ENCODE data around the gene EFNA4.

Gene EFNA4

DNA sequence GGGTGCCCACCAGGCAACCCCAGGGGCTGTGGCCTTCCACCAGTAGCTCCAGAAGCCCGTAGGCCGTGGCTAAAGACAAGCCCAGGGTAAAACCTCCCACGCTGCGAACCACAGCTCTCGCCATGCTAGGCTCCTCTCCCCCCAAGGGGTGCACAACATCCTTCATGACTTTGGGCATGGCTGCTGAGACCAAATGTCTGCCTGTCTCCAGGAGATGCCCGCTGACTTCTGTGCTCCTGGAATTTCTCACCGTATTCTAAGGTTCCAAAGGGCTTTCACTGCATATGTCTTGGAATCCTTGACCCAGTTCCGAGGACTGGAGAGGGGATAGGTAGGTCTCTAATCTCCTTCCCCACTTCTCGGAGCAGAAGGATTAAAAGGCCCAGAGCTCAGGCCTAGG is 30.0 kb upstream of the EFNA4 start, which contains the start of the genes DCST1 and DCST2:
Gene DCST1 (plus strand): TSS at position 301 of the 400 bp plus-strand sequence. CDS start 213 bp downstream, outside the sequence.
Gene DCST2 (minus strand): TSS at position 258 of the 400 bp plus-strand sequence. CDS start 80 bp downstream, at position 178.
- no peak for DNase-seq (ENCODE audit: low read depth in 2 of 2)

- DNase-seq (ENCODE audit: low read depth in 2 of 2) = no peak
These were observed 29.0 kb upstream of the EFNA4 start for GRCh38 chr1:155034318-155035208.

GRCh38 chr1:155035936-155036335 is 27.6 kb upstream of the EFNA4 start:
- DNase-seq (ENCODE audit: low read depth in 2 of 2) = no peak

GRCh38 chr1:155037043-155037442 is 26.5 kb upstream of the EFNA4 start:
- DNase-seq (ENCODE audit: low read depth in 2 of 2) = no peak

GRCh38 chr1:155037851-155038441 is 25.6 kb upstream of the EFNA4 start:
- no peak for DNase-seq (ENCODE audit: low read depth in 2 of 2)

DNA sequence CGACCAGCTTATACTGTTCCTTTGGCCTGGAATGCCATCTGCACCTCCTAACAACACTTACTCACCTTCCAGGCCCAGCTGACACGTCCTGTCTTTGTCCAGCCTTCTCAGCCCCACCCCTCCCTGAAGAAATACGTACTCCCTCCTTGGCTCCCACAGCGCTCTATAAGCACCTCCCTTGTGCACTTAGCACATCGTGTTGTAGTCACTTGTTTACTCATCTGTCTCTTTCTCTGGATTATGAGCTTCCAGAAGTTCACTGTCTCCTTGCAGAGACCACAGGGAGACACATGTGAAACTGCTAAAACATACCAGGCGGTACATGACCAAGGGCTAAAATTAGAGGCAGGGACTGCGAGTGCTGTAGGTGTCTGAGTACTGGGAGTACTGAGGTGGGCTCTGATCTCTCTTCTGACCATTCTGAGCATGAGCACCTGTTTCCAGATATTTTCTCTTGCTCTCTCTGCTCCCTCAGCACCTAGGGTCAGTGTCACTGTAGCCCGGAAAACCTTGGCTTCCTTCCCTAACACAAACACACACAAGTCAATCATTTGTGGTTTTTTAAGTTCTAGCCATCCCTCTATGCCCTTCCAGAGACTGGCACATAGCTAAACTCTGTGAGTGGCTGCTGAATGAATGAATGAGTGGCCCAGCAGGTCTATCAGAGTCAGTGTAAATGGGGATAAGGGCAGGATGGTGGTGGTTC is 24.8 kb upstream of the EFNA4 start:
- no peak for DNase-seq (ENCODE audit: low read depth in 2 of 2)

DNA sequence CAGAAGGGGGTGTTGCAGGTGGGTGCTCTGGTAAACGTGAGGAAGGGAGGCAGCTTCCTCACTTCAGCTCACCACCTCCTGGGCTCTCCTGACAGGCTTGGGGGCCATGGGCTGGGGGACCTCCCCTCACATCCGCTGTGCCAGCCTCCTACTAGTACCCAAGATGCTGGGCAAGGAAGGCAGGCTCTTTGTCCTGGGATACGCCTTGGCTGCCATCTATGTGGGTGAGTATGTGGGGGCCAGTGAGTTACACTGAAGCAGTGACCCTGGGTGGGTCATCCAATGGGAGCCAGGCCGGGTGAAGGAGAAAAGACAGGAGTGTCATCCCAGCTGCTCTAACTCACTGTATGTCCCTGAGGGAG is 24.3 kb upstream of the EFNA4 start:
- no peak for DNase-seq (ENCODE audit: low read depth in 2 of 2)

GRCh38 chr1:155040358-155041093 is 23.0 kb upstream of the EFNA4 start:
- no peak for DNase-seq (ENCODE audit: low read depth in 2 of 2)

DNA sequence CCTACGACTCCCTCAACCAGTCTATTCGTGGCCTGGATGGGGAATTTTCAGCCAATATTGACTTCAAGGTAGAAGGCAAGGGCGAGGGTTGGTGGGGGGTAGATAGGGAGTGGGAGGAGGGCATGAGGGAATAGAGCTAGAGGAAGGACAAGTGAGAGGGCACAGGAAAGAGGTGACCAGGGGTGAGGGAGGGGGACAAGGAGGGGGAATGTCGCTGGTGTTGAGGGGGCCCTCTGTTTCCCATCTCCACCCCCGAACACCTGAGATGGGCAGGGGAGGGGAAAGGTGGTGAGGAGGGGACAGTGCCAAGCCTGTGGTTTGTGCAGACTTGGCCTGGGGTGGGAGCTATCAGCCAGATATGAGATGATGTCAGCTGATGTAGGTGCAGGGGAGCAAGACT is 20.8 kb upstream of the EFNA4 start:
- no peak for DNase-seq (ENCODE audit: low read depth in 2 of 2)

DNA sequence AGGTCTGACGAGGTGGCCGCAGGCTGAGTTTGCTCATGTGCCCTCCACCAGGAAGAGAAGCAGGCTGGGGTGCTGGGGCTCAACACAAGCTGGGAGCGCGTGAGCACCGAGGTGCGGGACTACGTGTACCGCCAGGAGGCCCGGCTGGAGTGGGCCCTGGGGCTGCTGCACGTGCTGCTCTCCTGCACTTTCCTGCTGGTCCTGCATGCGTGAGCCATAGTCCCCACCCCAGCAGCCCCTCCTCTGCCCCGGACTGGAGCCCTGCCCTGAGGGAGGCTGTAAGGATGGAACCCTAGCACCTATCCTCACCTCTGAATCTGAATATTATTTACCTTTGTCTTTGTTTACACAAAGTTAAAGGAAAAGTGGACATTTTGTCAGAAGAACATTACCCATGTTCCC is 20.2 kb upstream of the EFNA4 start:
- no peak for DNase-seq (ENCODE audit: low read depth in 2 of 2)

DNA sequence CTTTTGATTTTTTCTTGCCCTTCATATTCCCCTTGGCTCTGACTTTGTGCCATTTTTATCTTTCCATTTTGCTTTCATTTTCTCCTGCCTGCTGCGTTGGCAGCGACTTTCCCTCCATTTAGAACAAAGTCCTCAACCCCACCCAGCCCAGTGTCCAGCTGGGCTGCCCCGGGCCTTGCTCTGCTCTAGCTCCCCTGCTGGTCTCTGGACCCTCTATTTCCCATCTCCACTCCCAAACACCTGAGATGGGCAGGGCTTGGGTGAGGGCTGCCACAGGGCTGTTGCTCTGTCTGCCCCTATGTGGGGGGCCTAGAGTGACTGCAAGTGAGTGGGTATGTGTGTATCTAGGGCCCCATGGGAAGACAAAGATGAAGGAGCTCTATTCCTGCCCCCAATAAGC is 19.7 kb upstream of the EFNA4 start:
- DNase-seq (ENCODE audit: low read depth in 2 of 2) = no peak

GRCh38 chr1:155044365-155044764 is 19.2 kb upstream of the EFNA4 start:
- DNase-seq (ENCODE audit: low read depth in 2 of 2) = no peak

- peak in 1 of 2 donors; percentile 23 for DNase-seq (ENCODE audit: low read depth in 2 of 2)
These were observed 18.5 kb upstream of the EFNA4 start for GRCh38 chr1:155044812-155045657.

DNA sequence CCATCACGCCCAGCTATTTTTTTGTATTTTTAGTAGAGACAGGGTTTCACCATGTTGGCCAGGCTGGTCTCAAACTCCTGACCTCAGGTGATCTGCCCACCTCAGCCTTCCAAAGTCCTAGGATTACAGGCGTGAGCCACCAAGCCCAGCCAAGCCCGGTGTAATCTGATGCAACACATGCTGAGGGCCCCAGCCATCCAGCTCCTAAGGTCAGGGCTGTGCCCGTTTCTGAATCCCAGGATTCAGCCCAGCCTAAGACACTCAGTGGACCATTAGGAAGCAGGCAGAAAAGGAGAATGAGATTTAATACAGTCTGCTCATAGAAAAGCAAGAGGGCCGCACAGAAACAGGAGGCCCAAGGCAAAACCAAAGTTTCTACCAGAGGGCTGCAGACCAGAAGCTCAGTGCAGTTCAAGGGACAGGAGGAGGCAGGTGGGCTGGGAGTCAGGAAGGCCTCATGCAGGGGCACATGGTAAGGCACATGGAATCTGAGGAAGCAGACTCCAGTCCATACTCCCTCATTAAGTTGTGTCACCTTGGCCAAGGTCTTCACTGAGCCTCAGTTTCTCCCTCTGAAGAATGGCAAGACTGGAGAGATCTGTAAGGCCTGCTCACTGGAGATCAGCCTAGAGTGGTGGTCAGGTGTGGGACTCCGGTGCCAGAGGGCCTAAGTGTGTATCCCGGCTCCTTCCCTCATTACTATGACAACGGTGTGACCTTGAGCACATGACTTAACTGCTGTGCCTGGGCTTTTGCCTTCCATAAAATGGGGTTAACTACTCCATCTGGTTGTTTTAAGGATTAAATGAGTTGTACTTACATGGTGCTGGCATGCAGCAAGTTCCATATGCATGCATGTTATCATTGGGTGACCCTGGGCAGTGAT is 14.8 kb upstream of the EFNA4 start:
- no peak for DNase-seq (ENCODE audit: low read depth in 2 of 2)

DNA sequence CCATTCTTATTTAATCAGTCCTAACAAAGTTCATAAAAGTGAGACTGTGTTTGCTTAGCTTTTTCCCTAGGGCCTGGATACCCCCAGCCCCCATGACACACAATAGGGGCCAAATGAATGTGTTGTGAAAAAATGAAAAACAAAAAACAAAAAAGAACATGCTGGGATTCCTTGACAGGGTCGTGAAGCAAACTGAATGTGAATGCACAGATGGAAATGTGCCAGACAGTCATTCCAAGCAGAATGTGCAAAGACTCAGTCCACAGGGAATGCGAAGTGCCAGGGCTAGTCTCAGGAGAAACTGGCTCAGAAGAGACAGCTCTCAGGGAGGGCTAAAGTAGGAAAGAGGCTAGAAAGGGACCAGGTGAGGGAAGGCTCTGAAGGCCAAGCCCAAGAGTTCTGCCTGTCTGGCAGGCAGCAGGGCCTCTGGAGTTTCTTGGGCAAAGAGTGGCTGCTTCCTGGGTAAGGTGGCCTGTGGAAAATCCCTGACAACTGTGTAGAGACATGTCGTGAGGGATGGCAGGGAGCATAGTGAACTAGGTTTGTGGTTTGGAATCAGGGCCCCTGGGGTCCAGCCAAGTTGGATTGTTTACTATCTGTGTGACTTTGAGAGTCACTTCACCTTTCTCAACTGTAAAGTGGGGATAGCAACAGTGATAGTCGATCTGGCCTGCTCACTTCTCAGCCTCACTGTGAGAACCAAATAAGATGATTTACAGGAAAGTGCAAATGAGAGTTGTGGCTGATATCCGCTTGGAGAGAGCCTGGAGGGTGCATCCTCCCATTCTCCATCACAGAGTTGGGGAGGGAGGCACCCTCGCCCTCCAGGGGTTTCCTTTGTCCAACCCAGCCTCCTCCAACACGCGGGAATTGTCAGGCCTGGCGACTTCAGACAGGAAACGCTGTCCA is 13.6 kb upstream of the EFNA4 start:
- no peak for DNase-seq (ENCODE audit: low read depth in 2 of 2)

GRCh38 chr1:155050560-155051341 is 12.8 kb upstream of the EFNA4 start, which contains the start of gene ADAM15:
ADAM15 (plus strand) TSS chr1:155051316; CDS start chr1:155051387, 71 bp downstream.
- peak; percentile 71 to 72 for DNase-seq (ENCODE audit: low read depth in 2 of 2)

- DNase-seq (ENCODE audit: low read depth in 2 of 2) = no peak
These were observed 12.2 kb upstream of the EFNA4 start for GRCh38 chr1:155051342-155051776.

Data from stimulated activated CD8-positive, alpha-beta memory T cell treated with anti-CD3 and anti-CD28 coated beads, Interleukin-2, amount 100 ng/mL, for 48 hours (primary cell).